HL-60 (cell line): ENCODE measurements around the gene MAGED1.
A peak's percentile ranks its signal among the peaks of the same experiment; 100 is the strongest.

Experiments used
- DNase-seq, 2 experiments: peaks; one replicate each; pipeline ENCODE4 v3.0.0-alpha.2; 2010 to 2020; ENCODE audit warnings: low read depth in 1 of 2, low spot score in 1 of 2
- H3K27ac ChIP-seq: fragments of 250-450 bp; sonication (Bioruptor Pico); replicated peaks from 2 replicates; pipeline ENCODE4 v1.5.1; 2020; ENCODE audit warnings: mild to moderate bottlenecking, moderate library complexity
- H3K27me3 ChIP-seq: fragments of 250-450 bp; sonication (Bioruptor Pico); 2 replicates; pipeline ENCODE4 v1.5.1; 2021; ENCODE audit warnings: mild to moderate bottlenecking, moderate library complexity; ENCODE audit not compliant: insufficient read depth, poor library complexity, severe bottlenecking
- H3K4me3 ChIP-seq: replicated peaks from 2 replicates; pipeline ENCODE4 v1.5.1; 2011; ENCODE audit warnings: mild to moderate bottlenecking, control low read depth, low read length; ENCODE audit not compliant: insufficient read depth
- GABPA ChIP-seq: IDR thresholded peaks from 2 replicates; pipeline ENCODE4 v1.6.1; 2012; ENCODE audit warnings: low read depth
- POLR2AphosphoS5 ChIP-seq: IDR thresholded peaks from 2 replicates; pipeline ENCODE4 v1.6.1; 2012; ENCODE audit warnings: low read depth
- REST ChIP-seq: IDR thresholded peaks from 2 replicates; pipeline ENCODE4 v1.6.1; 2012; ENCODE audit warnings: low read depth; ENCODE audit not compliant: insufficient replicate concordance
- SPI1 ChIP-seq: IDR thresholded peaks from 2 replicates; pipeline ENCODE4 v1.6.1; 2012; ENCODE audit warnings: low read depth, mild to moderate bottlenecking, borderline replicate concordance
- TF ChIP-seq, protein P1 (sequence below): IDR thresholded peaks from one replicate; pipeline ENCODE4 v1.5.1; 2011; ENCODE audit warnings: low read length, control low read depth, inconsistent platforms; ENCODE audit not compliant: insufficient read depth

MAGED1 gene

GRCh38 chrX:51889851-51890250, 3.6 kb upstream of the MAGED1 start:
- Histone ChIP-seq H3K4me3 (no peak overlapping the region), H3K27me3 (no peaks in the 10 kb centered on the region), H3K27ac (no peak overlapping the region)
- no peak for TF ChIP-seq POLR2AphosphoS5
- TF ChIP-seq REST: no peak
- TF ChIP-seq SPI1: no peak
- no peak for TF ChIP-seq GABPA
- TF ChIP-seq, protein P1, sequence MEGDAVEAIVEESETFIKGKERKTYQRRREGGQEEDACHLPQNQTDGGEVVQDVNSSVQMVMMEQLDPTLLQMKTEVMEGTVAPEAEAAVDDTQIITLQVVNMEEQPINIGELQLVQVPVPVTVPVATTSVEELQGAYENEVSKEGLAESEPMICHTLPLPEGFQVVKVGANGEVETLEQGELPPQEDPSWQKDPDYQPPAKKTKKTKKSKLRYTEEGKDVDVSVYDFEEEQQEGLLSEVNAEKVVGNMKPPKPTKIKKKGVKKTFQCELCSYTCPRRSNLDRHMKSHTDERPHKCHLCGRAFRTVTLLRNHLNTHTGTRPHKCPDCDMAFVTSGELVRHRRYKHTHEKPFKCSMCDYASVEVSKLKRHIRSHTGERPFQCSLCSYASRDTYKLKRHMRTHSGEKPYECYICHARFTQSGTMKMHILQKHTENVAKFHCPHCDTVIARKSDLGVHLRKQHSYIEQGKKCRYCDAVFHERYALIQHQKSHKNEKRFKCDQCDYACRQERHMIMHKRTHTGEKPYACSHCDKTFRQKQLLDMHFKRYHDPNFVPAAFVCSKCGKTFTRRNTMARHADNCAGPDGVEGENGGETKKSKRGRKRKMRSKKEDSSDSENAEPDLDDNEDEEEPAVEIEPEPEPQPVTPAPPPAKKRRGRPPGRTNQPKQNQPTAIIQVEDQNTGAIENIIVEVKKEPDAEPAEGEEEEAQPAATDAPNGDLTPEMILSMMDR: no peak
- no peak for DNase-seq

- H3K27me3 ChIP-seq: no peaks in the 10 kb centered on the region
- DNase-seq: no peak
- H3K27ac ChIP-seq: no peak overlapping the region
- TF ChIP-seq REST (no peak), POLR2AphosphoS5 (no peak), SPI1 (no peak), GABPA (no peak)
- TF ChIP-seq, protein P1: no peak
- no peak overlapping the region for H3K4me3 ChIP-seq
These were observed 2.2 kb upstream of the MAGED1 start for GRCh38 chrX:51891245-51891644.

- TF ChIP-seq, protein P1: no peak
- no peak for TF ChIP-seq REST
- TF ChIP-seq GABPA: no peak
- TF ChIP-seq SPI1: peak; percentile 17; the same call in 1 of the 2 replicates
- no peak overlapping the region for H3K27ac ChIP-seq
- no peak overlapping the region for H3K4me3 ChIP-seq
- DNase-seq: peak; percentile 0 to 18
- no peaks in the 10 kb centered on the region for H3K27me3 ChIP-seq
These were observed 1.4 kb upstream of the MAGED1 start for GRCh38 chrX:51891821-51892551.
